Keratinocyte (primary cell): Measurements from ENCODE around the gene PPA2. TPM values are rescaled to one million over a fixed set of nuclear protein-coding genes. Genes with fewer than 3 reads are reported as not detected.

Source experiments
- DNase-seq: peaks from one replicate; pipeline ENCODE4 v3.0.0-alpha.2; 2011; ENCODE audit warnings: low read depth, missing footprints, low spot score
- FAIRE-seq: peaks from 2 replicates; lab custom pipeline; 2011; peaks lifted over from hg19 to GRCh38; lab: Jason Lieb, UNC
- H2AFZ ChIP-seq: 2 replicates; pipeline ENCODE4 v1.6.0; 2012; ENCODE audit warnings: low read length, control low read depth, inconsistent platforms; ENCODE audit not compliant: control insufficient read depth
- H3K27ac ChIP-seq: 2 replicates; pipeline ENCODE4 v1.5.1; 2011; ENCODE audit warnings: low read length; ENCODE audit not compliant: control insufficient read depth, insufficient read depth
- H3K27me3 ChIP-seq: 3 replicates; pipeline ENCODE4 v1.6.0; 2011; ENCODE audit warnings: low read length; ENCODE audit not compliant: control insufficient read depth, insufficient read depth; ENCODE audit errors: extremely low read depth
- H3K36me3 ChIP-seq, 2 experiments: 2 replicates in 1 of 2; 3 replicates in 1 of 2; pipeline ENCODE4 v1.5.1; 2011; ENCODE audit warnings: low read length in 2 of 2, mild to moderate bottlenecking in 1 of 2; ENCODE audit not compliant: control insufficient read depth in 2 of 2, insufficient read depth in 2 of 2; ENCODE audit errors: extremely low read depth in 1 of 2
- H3K4me1 ChIP-seq: 3 replicates; pipeline ENCODE4 v1.5.1; 2011; ENCODE audit warnings: low read length; ENCODE audit not compliant: control insufficient read depth, insufficient read depth; ENCODE audit errors: extremely low read depth
- H3K4me2 ChIP-seq: 3 replicates; pipeline ENCODE4 v1.6.0; 2011; ENCODE audit warnings: low read depth, low read length; ENCODE audit not compliant: control insufficient read depth, insufficient read depth; ENCODE audit errors: extremely low read depth
- H3K4me3 ChIP-seq, 3 experiments: fragments of 200-600 bp in 1 of 3; sonication (generic) in 1 of 3; 2 replicates in 2 of 3; 3 replicates in 1 of 3; pipeline ENCODE4 v1.5.1; 2011 to 2016; ENCODE audit warnings: low read length in 3 of 3, mild to moderate bottlenecking in 3 of 3, control low read depth in 2 of 3, inconsistent platforms in 1 of 3, low read depth in 1 of 3, mixed read lengths in 1 of 3, mixed run types in 1 of 3, moderate library complexity in 1 of 3; ENCODE audit not compliant: control insufficient read depth in 2 of 3, insufficient read depth in 2 of 3; ENCODE audit errors: extremely low read depth in 1 of 3
- H3K79me2 ChIP-seq: 2 replicates; pipeline ENCODE4 v1.6.0; 2012; ENCODE audit warnings: low read length; ENCODE audit not compliant: control insufficient read depth, insufficient read depth
- H3K9ac ChIP-seq: 3 replicates; pipeline ENCODE4 v1.6.0; 2011; ENCODE audit warnings: low read length; ENCODE audit not compliant: control insufficient read depth, insufficient read depth; ENCODE audit errors: extremely low read depth
- H3K9me1 ChIP-seq: 3 replicates; pipeline ENCODE4 v1.6.0; 2011; ENCODE audit warnings: low read length; ENCODE audit not compliant: control insufficient read depth, insufficient read depth; ENCODE audit errors: extremely low read depth
- H3K9me3 ChIP-seq: 2 replicates; pipeline ENCODE4 v1.5.1; 2012; ENCODE audit warnings: low read depth, low read length; ENCODE audit not compliant: control insufficient read depth
- H4K20me1 ChIP-seq: 3 replicates; pipeline ENCODE4 v1.6.0; 2011; ENCODE audit warnings: low read length; ENCODE audit not compliant: control insufficient read depth, insufficient read depth; ENCODE audit errors: extremely low read depth
- CTCF ChIP-seq, 3 experiments: IDR thresholded peaks in 1 of 3; conservative IDR thresholded peaks in 1 of 3; optimal IDR thresholded peaks in 1 of 3; 2 replicates in 2 of 3; 3 replicates in 1 of 3; pipeline versions ENCODE3 to v1.5.1; 2011; ENCODE audit warnings: low read length in 3 of 3, mild to moderate bottlenecking in 3 of 3, moderate library complexity in 2 of 3, control low read depth in 1 of 3, inconsistent platforms in 1 of 3; ENCODE audit not compliant: insufficient read depth in 2 of 3; ENCODE audit errors: extremely low read depth in 1 of 3
- EZH2 ChIP-seq: IDR thresholded peaks from one replicate; pipeline ENCODE4 v1.6.1; 2012; ENCODE audit warnings: inconsistent platforms, mild to moderate bottlenecking, low read length, moderate library complexity
- dilution Hi-C: fragments of 300-500 bp; cut with MboI; formaldehyde crosslinking; loops from one replicate; pipeline ENCODE4 v1.7.0; 2020; ENCODE audit warnings: low sequenced_read_pairs; ENCODE audit not compliant: extremely low pct_ligation_motif_present
- polyA plus RNA-seq, 5 experiments: library from polyadenylated mRNA; depleted of rRNA in 3 of 5; stranded (reverse) in 3 of 5; stranded (forward) in 1 of 5; unstranded in 1 of 5; fragments of >200 nt; gene quantifications; 1 replicate in 1 of 5; 2 replicates in 3 of 5; 3 replicates in 1 of 5; pipeline versions ENCODE4 v1.2.1 to v1.2.3, GENCODE V29; 2011 to 2012; ENCODE audit warnings: missing spikeins in 2 of 5, low read depth in 1 of 5, low replicate concordance in 1 of 5

PPA2 gene
- polyA plus RNA-seq, 1 donor (not counting 4 experiments of a cell fraction or from before 2014, with no cell fraction given) = 174 TPM

GRCh38 chr4:105495667-105496066, 21.8 kb upstream of the PPA2 start:
- no peak for DNase-seq
- no peaks in the 10 kb centered on the region for H3K4me1 ChIP-seq
- no peaks in the 10 kb centered on the region for H4K20me1 ChIP-seq
- no peak for TF ChIP-seq CTCF (optimal IDR thresholded peaks at IDR 0.05 in 1 of 3, IDR thresholded peaks at IDR 0.05 in 1 of 3, conservative IDR thresholded peaks at IDR 0.05 in 1 of 3; ENCODE audit: extremely low read depth in 1 of 3, insufficient read depth in 2 of 3, low read length in 3 of 3)
- TF ChIP-seq EZH2 = no peak
- dilution Hi-C loops = no loop called here
- no peaks in the 10 kb centered on the region for H3K9me1 ChIP-seq
- no peaks in the 10 kb centered on the region for H3K79me2 ChIP-seq
- peak; percentile 32 for FAIRE-seq
- H3K36me3 ChIP-seq = no peaks in the 10 kb centered on the region
- H3K4me2 ChIP-seq = no peak overlapping the region
- no peak overlapping the region for H3K27ac ChIP-seq
- no peak overlapping the region for H3K9ac ChIP-seq
- H2AFZ ChIP-seq = no peak overlapping the region
- H3K27me3 ChIP-seq = no peaks in the 10 kb centered on the region
- no peak overlapping the region for H3K4me3 ChIP-seq
- H3K9me3 ChIP-seq = no peaks in the 10 kb centered on the region

GRCh38 chr4:105490523-105490922, 16.7 kb upstream of the PPA2 start:
- Histone ChIP-seq H3K79me2 (no peaks in the 10 kb centered on the region), H4K20me1 (no peaks in the 10 kb centered on the region), H3K27ac (no peak overlapping the region), H3K36me3 (no peaks in the 10 kb centered on the region), H3K27me3 (no peaks in the 10 kb centered on the region), H2AFZ (no peak overlapping the region), H3K4me1 (no peaks in the 10 kb centered on the region), H3K9me3 (no peaks in the 10 kb centered on the region), H3K4me3 (no peak overlapping the region), H3K9ac (no peak overlapping the region), H3K4me2 (no peak overlapping the region), H3K9me1 (no peaks in the 10 kb centered on the region)
- FAIRE-seq (no peak), DNase-seq (no peak)
- TF ChIP-seq EZH2 (no peak), CTCF (optimal IDR thresholded peaks at IDR 0.05 in 1 of 3, IDR thresholded peaks at IDR 0.05 in 1 of 3, conservative IDR thresholded peaks at IDR 0.05 in 1 of 3; ENCODE audit: extremely low read depth in 1 of 3, insufficient read depth in 2 of 3, low read length in 3 of 3) (no peak)
- dilution Hi-C loops = no loop called here
